Right lobe of liver (tissue), 6 donors: ENCODE results near the gene SPTBN5. TPM values are rescaled to one million over a fixed set of nuclear protein-coding genes. Genes with fewer than 3 reads are reported as not detected.

Source experiments
- ATAC-seq, 4 donors: fragments of 200-7000 bp; cut with Tn5 transposase; one replicate each; pipeline ENCODE4 v1.9.1; 2020; ENCODE audit warnings: mild to moderate bottlenecking in 4 of 4, moderate library complexity in 4 of 4
- DNase-seq, 3 donors: peaks; one replicate each; pipeline ENCODE4 v3.0.0-alpha.2; 2020
- H3K27ac ChIP-seq, 3 donors: fragments of 200-600 bp; one replicate each; pipeline ENCODE4 v1.8.0; 2022
- H3K27me3 ChIP-seq, 2 donors: fragments of 200-600 bp; one replicate each; pipeline ENCODE4 v1.8.0; 2022
- H3K36me3 ChIP-seq, 4 donors: fragments of 200-600 bp; sonication (generic) in 1 of 4; one replicate each; pipeline versions ENCODE4 v1.5.1 to v1.8.0; 2017 to 2022; ENCODE audit warnings: control low read depth in 1 of 4
- H3K4me1 ChIP-seq, 4 donors: fragments of 200-600 bp; sonication (generic) in 1 of 4; one replicate each; pipeline versions ENCODE4 v1.5.1 to v1.8.0; 2017 to 2022; ENCODE audit warnings: control low read depth in 1 of 4
- H3K4me3 ChIP-seq, 3 donors: fragments of 200-600 bp; one replicate each; pipeline ENCODE4 v1.8.0; 2022
- H3K9me3 ChIP-seq, 4 donors: fragments of 200-600 bp; sonication (generic) in 1 of 4; one replicate each; pipeline versions ENCODE4 v1.5.1 to v1.8.0; 2017 to 2022; ENCODE audit warnings: control low read depth in 1 of 4
- CTCF ChIP-seq, 4 donors: fragments of 200-600 bp in 3 of 4; fragments of 450-650 bp in 1 of 4; IDR thresholded peaks; one replicate each; pipeline versions ENCODE4 v1.5.1 to v1.8.0; 2016 to 2022; ENCODE audit warnings: antibody characterized with exemption in 4 of 4, mild to moderate bottlenecking in 2 of 4
- POLR2A ChIP-seq: fragments of 450-650 bp; IDR thresholded peaks from one replicate; pipeline ENCODE4 v1.6.1; 2017; ENCODE audit warnings: antibody characterized with exemption, mild to moderate bottlenecking
- WGBS: methylation state at CpG from one replicate; pipeline ENCODE4 v1.1.6; 2018; ENCODE audit warnings: low coverage, low lambda C conversion rate; ENCODE audit not compliant: insufficient coverage; ENCODE audit errors: missing lambda C conversion rate; 5-methylcytosine and 5-hydroxymethylcytosine counted together
- intact Hi-C, 2 donors: fragments of 100-400 bp; cut with DNase I; formaldehyde crosslinking; loops; one replicate each; pipeline versions ENCODE4 v1.11.2 to v1.14.1; 2022
- total RNA-seq, 6 experiments: library from RNA; depleted of rRNA in 2 of 6; stranded (reverse); fragments of >200 nt in 2 of 6; fragmentation: NEBNext Ultra II Directional in 3 of 6; extraction: Animal tissue kit (Norgen Biotek cat#: 25700) in 3 of 6; gene quantifications; one replicate each; pipeline versions ENCODE4 v1.1.0 to v1.2.4, GENCODE V29; 2016 to 2023
- donor health status: DM: no; HTN: yes; CAD: no.
- donor health status: DM: no; HTN: no; CAD: no.
- donor health status: DM: no; HTN: no; CAD: no.
- donor health status: DM: no; HTN: yes; CAD: no.
- donor health status: DM: no; HTN: yes; CAD: no.

The SPTBN5 gene
- total RNA-seq, 6 experiments from 2014 or later, result 0.06 to 3.2 (median 0.81) TPM

GRCh38 chr15:41822471-41822870, 71.4 kb downstream of the SPTBN5 start:
- no peak overlapping the region for H3K27ac ChIP-seq
- no peaks in the 10 kb centered on the region for H3K27me3 ChIP-seq
- WGBS, result 86% methylated on average over 1 of the region's 6 CpGs
- intact Hi-C loops, result loop anchor here in 1 of 2 donors (10.0 kb wide), 1 partner anchor 82 kb away; no protein-coding TSS in a partner anchor
- H3K4me3 ChIP-seq, result no peak overlapping the region
- no peak for ATAC-seq
- H3K4me1 ChIP-seq, result peaks cover 0 to 4% (median 2%) of the 10 kb centered on the region in 4 donors
- no peak for TF ChIP-seq CTCF (IDR thresholded peaks at IDR 0.05)
- TF ChIP-seq POLR2A, result no peak
- H3K9me3 ChIP-seq, result no peaks in the 10 kb centered on the region
- peaks cover 0 to 19% (median 5%) of the 10 kb centered on the region in 4 donors for H3K36me3 ChIP-seq
- no peak for DNase-seq

GRCh38 chr15:41821831-41822230, 72.0 kb downstream of the SPTBN5 start:
- H3K4me1 ChIP-seq, result no peaks in the 10 kb centered on the region
- H3K27ac ChIP-seq, result no peak overlapping the region
- WGBS, result no CpG with 5 or more reads among the region's 4 CpGs
- no peak for TF ChIP-seq POLR2A
- TF ChIP-seq CTCF (IDR thresholded peaks at IDR 0.05), result no peak
- intact Hi-C loops, result loop anchor here in 1 of 2 donors (10.0 kb wide), 1 partner anchor 83 kb away; no protein-coding TSS in a partner anchor
- no peak overlapping the region for H3K4me3 ChIP-seq
- no peaks in the 10 kb centered on the region for H3K9me3 ChIP-seq
- H3K36me3 ChIP-seq, result peaks cover 0 to 19% (median 6%) of the 10 kb centered on the region in 4 donors
- ATAC-seq (no peak), DNase-seq (no peak)
- no peaks in the 10 kb centered on the region for H3K27me3 ChIP-seq

GRCh38 chr15:41820791-41821423, 72.9 kb downstream of the SPTBN5 start:
- TF ChIP-seq CTCF (IDR thresholded peaks at IDR 0.05) (no peak), POLR2A (no peak)
- no peaks in the 10 kb centered on the region for H3K27me3 ChIP-seq
- H3K9me3 ChIP-seq, result no peaks in the 10 kb centered on the region
- intact Hi-C loops, result loop anchor here in 1 of 2 donors (10.0 kb wide), 1 partner anchor 84 kb away; no protein-coding TSS in a partner anchor
- no peak overlapping the region for H3K27ac ChIP-seq
- no peaks in the 10 kb centered on the region for H3K4me1 ChIP-seq
- no peak overlapping the region for H3K4me3 ChIP-seq
- H3K36me3 ChIP-seq, result peaks cover 1 to 19% (median 6%) of the 10 kb centered on the region in 4 donors
- ATAC-seq (peak in 3 of 4 donors; percentile 34 to 80 (median 43)), DNase-seq (peak in 1 of 3 donors; percentile 66)
- 40% methylated on average over 1 of the region's 6 CpGs for WGBS

GRCh38 chr15:41819455-41820050, 74.3 kb downstream of the SPTBN5 start:
- 100% methylated on average over 1 of the region's 9 CpGs for WGBS
- intact Hi-C loops, result loop anchor here in 1 of 2 donors (10.0 kb wide), 1 partner anchor 85 kb away; no protein-coding TSS in a partner anchor
- H3K27me3 ChIP-seq, result no peaks in the 10 kb centered on the region
- no peak for TF ChIP-seq POLR2A
- TF ChIP-seq CTCF (IDR thresholded peaks at IDR 0.05), result no peak
- ATAC-seq, result no peak
- no peak overlapping the region for H3K27ac ChIP-seq
- no peaks in the 10 kb centered on the region for H3K4me1 ChIP-seq
- H3K9me3 ChIP-seq, result no peaks in the 10 kb centered on the region
- peaks cover 2 to 19% (median 7%) of the 10 kb centered on the region in 4 donors for H3K36me3 ChIP-seq
- DNase-seq, result no peak
- H3K4me3 ChIP-seq, result no peak overlapping the region
